H9 (cell line): Measurements from ENCODE around the gene ROCK2. TPM values are rescaled to one million over a fixed set of nuclear protein-coding genes. Genes with fewer than 3 reads are reported as not detected.

Source experiments
- DNase-seq: peaks from one replicate; pipeline ENCODE4 v3.0.0-alpha.2; 2017
- H2AFZ ChIP-seq: one replicate; pipeline ENCODE4 v1.6.1; 2013; ENCODE audit warnings: mild to moderate bottlenecking, low read length, control low read depth, moderate library complexity
- H2AK5ac ChIP-seq: 2 replicates; pipeline ENCODE4 v1.6.1; 2013; ENCODE audit warnings: low read length, control low read depth, mixed read lengths; ENCODE audit not compliant: insufficient read length
- H2BK120ac ChIP-seq: one replicate; pipeline ENCODE4 v1.6.1; 2013; ENCODE audit warnings: low read depth, mild to moderate bottlenecking, low read length, control low read depth, inconsistent platforms; ENCODE audit not compliant: poor library complexity, severe bottlenecking
- H2BK12ac ChIP-seq: 2 replicates; pipeline ENCODE4 v1.6.1; 2013; ENCODE audit warnings: low read length, control low read depth, mixed read lengths, low read depth; ENCODE audit not compliant: insufficient read length
- H2BK15ac ChIP-seq: 2 replicates; pipeline ENCODE4 v1.6.1; 2013; ENCODE audit warnings: low read depth, low read length, control low read depth
- H2BK20ac ChIP-seq: one replicate; pipeline ENCODE4 v1.6.1; 2013; ENCODE audit warnings: low read depth, mild to moderate bottlenecking, low read length, control low read depth, inconsistent platforms; ENCODE audit not compliant: poor library complexity, severe bottlenecking
- H2BK5ac ChIP-seq: 2 replicates; pipeline ENCODE4 v1.6.1; 2013; ENCODE audit warnings: low read length, control low read depth, mixed read lengths; ENCODE audit not compliant: insufficient read length
- H3K14ac ChIP-seq: 2 replicates; pipeline ENCODE4 v1.6.1; 2013; ENCODE audit warnings: low read length, control low read depth; ENCODE audit not compliant: insufficient read depth
- H3K18ac ChIP-seq: 2 replicates; pipeline ENCODE4 v1.6.1; 2013; ENCODE audit warnings: low read depth, mild to moderate bottlenecking, mixed read lengths, low read length, control low read depth; ENCODE audit not compliant: insufficient read length
- H3K23ac ChIP-seq: 2 replicates; pipeline ENCODE4 v1.6.1; 2013; ENCODE audit warnings: low read length, control low read depth, mixed read lengths, low read depth; ENCODE audit not compliant: insufficient read length
- H3K23me2 ChIP-seq: 2 replicates; pipeline ENCODE4 v1.6.1; 2013; ENCODE audit warnings: low read depth, mild to moderate bottlenecking, mixed read lengths, low read length, control low read depth; ENCODE audit not compliant: insufficient read length, poor library complexity, severe bottlenecking
- H3K27ac ChIP-seq: 2 replicates; pipeline ENCODE4 v1.5.1; 2013; ENCODE audit warnings: low read length, control low read depth, mixed read lengths, low read depth; ENCODE audit not compliant: insufficient read length
- H3K27me3 ChIP-seq: 2 replicates; pipeline ENCODE4 v1.6.1; 2013; ENCODE audit warnings: low read length, control low read depth, inconsistent platforms; ENCODE audit not compliant: insufficient read depth
- H3K4ac ChIP-seq: 2 replicates; pipeline ENCODE4 v1.6.1; 2013; ENCODE audit warnings: low read depth, mild to moderate bottlenecking, control low read depth, inconsistent platforms, low read length, moderate library complexity
- H3K4me1 ChIP-seq: 2 replicates; pipeline ENCODE4 v1.6.1; 2013; ENCODE audit warnings: low read length, control low read depth, inconsistent platforms; ENCODE audit not compliant: insufficient read depth
- H3K4me2 ChIP-seq: 2 replicates; pipeline ENCODE4 v1.6.1; 2013; ENCODE audit warnings: low read length, control low read depth, mixed read lengths; ENCODE audit not compliant: insufficient read length, insufficient read depth
- H3K56ac ChIP-seq: 2 replicates; pipeline ENCODE4 v1.6.1; 2013; ENCODE audit warnings: low read depth, mild to moderate bottlenecking, mixed read lengths, low read length, control low read depth; ENCODE audit not compliant: insufficient read length
- H3K79me1 ChIP-seq: 2 replicates; pipeline ENCODE4 v1.6.1; 2013; ENCODE audit warnings: low read depth, mild to moderate bottlenecking, moderate library complexity, low read length, control low read depth, inconsistent platforms; ENCODE audit not compliant: insufficient read depth, poor library complexity, severe bottlenecking
- H3K79me2 ChIP-seq: 2 replicates; pipeline ENCODE4 v1.6.1; 2013; ENCODE audit warnings: low read length, control low read depth, inconsistent platforms; ENCODE audit not compliant: insufficient read depth
- H3K9ac ChIP-seq: 2 replicates; pipeline ENCODE4 v1.6.1; 2013; ENCODE audit warnings: low read length, control low read depth, mixed read lengths; ENCODE audit not compliant: insufficient read length; ENCODE audit errors: extremely low read depth
- H3K9me3 ChIP-seq: one replicate; pipeline ENCODE4 v1.6.1; 2013; ENCODE audit warnings: low read depth, low read length, inconsistent platforms; ENCODE audit not compliant: control insufficient read depth
- H3T11ph ChIP-seq: one replicate; pipeline ENCODE4 v1.6.1; 2013; ENCODE audit warnings: mild to moderate bottlenecking, low read length, control low read depth, inconsistent platforms
- H4K20me1 ChIP-seq: one replicate; pipeline ENCODE4 v1.6.1; 2013; ENCODE audit not compliant: control insufficient read depth, insufficient read length, insufficient read depth
- H4K5ac ChIP-seq: 2 replicates; pipeline ENCODE4 v1.6.1; 2013; ENCODE audit warnings: low read depth, mild to moderate bottlenecking, mixed read lengths, low read length, control low read depth; ENCODE audit not compliant: insufficient read length
- H4K8ac ChIP-seq: replicated peaks from 2 replicates; pipeline ENCODE4 v1.6.1; 2013; ENCODE audit warnings: low read length, control low read depth, mixed read lengths, low read depth; ENCODE audit not compliant: insufficient read length
- H4K91ac ChIP-seq: 2 replicates; pipeline ENCODE4 v1.6.1; 2013; ENCODE audit warnings: low read depth, mild to moderate bottlenecking, moderate library complexity, mixed read lengths, low read length, control low read depth; ENCODE audit not compliant: insufficient read length
- H3K27ac Mint-ChIP-seq, 3 experiments: 2 replicates in 2 of 3; 3 replicates in 1 of 3; pipeline ENCODE4 v1.8.0; 2020 to 2021; ENCODE audit warnings: mixed read lengths in 3 of 3, mild to moderate bottlenecking in 1 of 3, moderate library complexity in 1 of 3
- H3K27me3 Mint-ChIP-seq: 2 replicates; pipeline ENCODE4 v1.8.0; 2021; ENCODE audit warnings: low read depth, mild to moderate bottlenecking, moderate library complexity, mixed read lengths
- H3K36me3 Mint-ChIP-seq, 3 experiments: 2 replicates in 2 of 3; 3 replicates in 1 of 3; pipeline ENCODE4 v1.8.0; 2020 to 2021; ENCODE audit warnings: low read depth in 3 of 3, mixed read lengths in 3 of 3; ENCODE audit not compliant: insufficient read depth in 1 of 3
- H3K4me1 Mint-ChIP-seq, 2 experiments: 2 replicates each; pipeline ENCODE4 v1.8.0; 2020; ENCODE audit warnings: mixed read lengths in 2 of 2
- H3K4me3 Mint-ChIP-seq, 2 experiments: 2 replicates in 1 of 2; 3 replicates in 1 of 2; pipeline ENCODE4 v1.8.0; 2020 to 2021; ENCODE audit warnings: mild to moderate bottlenecking in 2 of 2, mixed read lengths in 2 of 2, moderate library complexity in 1 of 2
- H3K9me3 Mint-ChIP-seq, 2 experiments: 2 replicates in 1 of 2; 3 replicates in 1 of 2; pipeline ENCODE4 v1.8.0; 2020; ENCODE audit warnings: mild to moderate bottlenecking in 2 of 2, mixed read lengths in 2 of 2, moderate library complexity in 1 of 2
- WGBS: extraction: QIAGEN DNeasy Blood & Tissue Kit; methylation state at CpG from one replicate; pipeline ENCODE4 v1.1.7; 2013; ENCODE audit warnings: missing lambda C conversion rate, low lambda C conversion rate, mixed read lengths; ENCODE audit not compliant: insufficient read length; ENCODE audit errors: extremely low coverage; 5-methylcytosine and 5-hydroxymethylcytosine counted together
- total RNA-seq: library from RNA; stranded (reverse); gene quantifications from 2 replicates; pipeline ENCODE4 v1.2.1, GENCODE V29; 2021
- TF ChIP-seq, protein P1 (sequence below): fragments of 200-600 bp; sonication (generic); conservative IDR thresholded peaks from 3 replicates; pipeline ENCODE4 v1.8.0; 2021; ENCODE audit warnings: antibody characterized with exemption, mild to moderate bottlenecking

ROCK2 gene
- total RNA-seq, 1 experiment from 2014 or later: 33.2 TPM

DNA sequence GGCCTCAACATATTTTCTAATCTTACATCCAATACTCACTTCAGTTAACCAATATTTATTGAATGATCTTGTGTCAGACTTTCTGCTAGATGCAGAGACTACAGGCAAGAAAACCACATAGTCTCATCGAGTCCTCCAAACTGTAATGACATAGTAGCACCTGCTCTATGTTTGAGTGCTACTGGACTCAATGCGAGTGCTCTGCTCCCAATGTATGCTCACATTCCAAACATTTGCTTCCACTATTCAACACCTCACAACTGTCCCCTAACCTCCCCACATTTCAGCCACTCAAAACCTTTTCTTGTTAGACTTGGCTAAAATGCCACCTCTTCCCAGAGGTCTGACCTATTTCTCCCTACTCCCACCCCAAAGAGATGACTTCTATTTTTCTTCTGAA lies 124.0 kb downstream of the ROCK2 start:
- Mint-ChIP-seq H3K4me1 (peaks cover 23 to 27% of the 10 kb centered on the region in 2 experiments), H3K4me3 (no peak overlapping the region), H3K27me3 (no peaks in the 10 kb centered on the region), H3K9me3 (no peaks in the 10 kb centered on the region; a peak in 1 of 5 replicates), H3K27ac (no peak overlapping the region), H3K36me3 (peaks cover 24 to 45% (median 32%) of the 10 kb centered on the region in 3 experiments)
- H3K9ac ChIP-seq: no peak overlapping the region
- H3K27me3 ChIP-seq: no peaks in the 10 kb centered on the region
- H3K23ac ChIP-seq: no peak overlapping the region
- H2BK15ac ChIP-seq: no peak overlapping the region
- H4K91ac ChIP-seq: no peak overlapping the region
- TF ChIP-seq, protein P1, sequence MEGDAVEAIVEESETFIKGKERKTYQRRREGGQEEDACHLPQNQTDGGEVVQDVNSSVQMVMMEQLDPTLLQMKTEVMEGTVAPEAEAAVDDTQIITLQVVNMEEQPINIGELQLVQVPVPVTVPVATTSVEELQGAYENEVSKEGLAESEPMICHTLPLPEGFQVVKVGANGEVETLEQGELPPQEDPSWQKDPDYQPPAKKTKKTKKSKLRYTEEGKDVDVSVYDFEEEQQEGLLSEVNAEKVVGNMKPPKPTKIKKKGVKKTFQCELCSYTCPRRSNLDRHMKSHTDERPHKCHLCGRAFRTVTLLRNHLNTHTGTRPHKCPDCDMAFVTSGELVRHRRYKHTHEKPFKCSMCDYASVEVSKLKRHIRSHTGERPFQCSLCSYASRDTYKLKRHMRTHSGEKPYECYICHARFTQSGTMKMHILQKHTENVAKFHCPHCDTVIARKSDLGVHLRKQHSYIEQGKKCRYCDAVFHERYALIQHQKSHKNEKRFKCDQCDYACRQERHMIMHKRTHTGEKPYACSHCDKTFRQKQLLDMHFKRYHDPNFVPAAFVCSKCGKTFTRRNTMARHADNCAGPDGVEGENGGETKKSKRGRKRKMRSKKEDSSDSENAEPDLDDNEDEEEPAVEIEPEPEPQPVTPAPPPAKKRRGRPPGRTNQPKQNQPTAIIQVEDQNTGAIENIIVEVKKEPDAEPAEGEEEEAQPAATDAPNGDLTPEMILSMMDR: no peak
- H2BK20ac ChIP-seq: no peak overlapping the region
- H3K14ac ChIP-seq: no peak overlapping the region
- H3T11ph ChIP-seq: no peak overlapping the region
- no peak for DNase-seq
- no peaks in the 10 kb centered on the region for H3K9me3 ChIP-seq
- no peaks in the 10 kb centered on the region for H3K79me2 ChIP-seq
- no peaks in the 10 kb centered on the region for H4K20me1 ChIP-seq
- no peak overlapping the region for H4K8ac ChIP-seq
- H3K4ac ChIP-seq: no peak overlapping the region
- no peak overlapping the region for H4K5ac ChIP-seq
- H3K79me1 ChIP-seq: peaks cover 3% of the 10 kb centered on the region
- H3K18ac ChIP-seq: no peak overlapping the region
- H2BK120ac ChIP-seq: no peak overlapping the region
- peaks cover 1% of the 10 kb centered on the region; the same call in 1 of the 2 replicates for H3K4me1 ChIP-seq
- no peak overlapping the region for H2AFZ ChIP-seq
- H3K23me2 ChIP-seq: no peaks in the 10 kb centered on the region
- no CpG with 5 or more reads among the region's 2 CpGs for WGBS
- no peak overlapping the region for H3K4me2 ChIP-seq
- no peak overlapping the region for H2BK5ac ChIP-seq
- H2BK12ac ChIP-seq: no peak overlapping the region
- no peak overlapping the region for H3K56ac ChIP-seq
- no peak overlapping the region for H2AK5ac ChIP-seq
- no peak overlapping the region for H3K27ac ChIP-seq
